H9 (cell line): ENCODE measurements around the gene MEPE. TPM values are rescaled to one million over a fixed set of nuclear protein-coding genes. Genes with fewer than 3 reads are reported as not detected.

Experiments
- DNase-seq: peaks from one replicate; pipeline ENCODE4 v3.0.0-alpha.2; 2017
- H2AFZ ChIP-seq: one replicate; pipeline ENCODE4 v1.6.1; 2013; ENCODE audit warnings: mild to moderate bottlenecking, low read length, control low read depth, moderate library complexity
- H2AK5ac ChIP-seq: 2 replicates; pipeline ENCODE4 v1.6.1; 2013; ENCODE audit warnings: low read length, control low read depth, mixed read lengths; ENCODE audit not compliant: insufficient read length
- H2BK120ac ChIP-seq: one replicate; pipeline ENCODE4 v1.6.1; 2013; ENCODE audit warnings: low read depth, mild to moderate bottlenecking, low read length, control low read depth, inconsistent platforms; ENCODE audit not compliant: poor library complexity, severe bottlenecking
- H2BK12ac ChIP-seq: 2 replicates; pipeline ENCODE4 v1.6.1; 2013; ENCODE audit warnings: low read length, control low read depth, mixed read lengths, low read depth; ENCODE audit not compliant: insufficient read length
- H2BK15ac ChIP-seq: 2 replicates; pipeline ENCODE4 v1.6.1; 2013; ENCODE audit warnings: low read depth, low read length, control low read depth
- H2BK20ac ChIP-seq: one replicate; pipeline ENCODE4 v1.6.1; 2013; ENCODE audit warnings: low read depth, mild to moderate bottlenecking, low read length, control low read depth, inconsistent platforms; ENCODE audit not compliant: poor library complexity, severe bottlenecking
- H2BK5ac ChIP-seq: 2 replicates; pipeline ENCODE4 v1.6.1; 2013; ENCODE audit warnings: low read length, control low read depth, mixed read lengths; ENCODE audit not compliant: insufficient read length
- H3K14ac ChIP-seq: 2 replicates; pipeline ENCODE4 v1.6.1; 2013; ENCODE audit warnings: low read length, control low read depth; ENCODE audit not compliant: insufficient read depth
- H3K18ac ChIP-seq: 2 replicates; pipeline ENCODE4 v1.6.1; 2013; ENCODE audit warnings: low read depth, mild to moderate bottlenecking, mixed read lengths, low read length, control low read depth; ENCODE audit not compliant: insufficient read length
- H3K23ac ChIP-seq: 2 replicates; pipeline ENCODE4 v1.6.1; 2013; ENCODE audit warnings: low read length, control low read depth, mixed read lengths, low read depth; ENCODE audit not compliant: insufficient read length
- H3K23me2 ChIP-seq: 2 replicates; pipeline ENCODE4 v1.6.1; 2013; ENCODE audit warnings: low read depth, mild to moderate bottlenecking, mixed read lengths, low read length, control low read depth; ENCODE audit not compliant: insufficient read length, poor library complexity, severe bottlenecking
- H3K27ac ChIP-seq: 2 replicates; pipeline ENCODE4 v1.5.1; 2013; ENCODE audit warnings: low read length, control low read depth, mixed read lengths, low read depth; ENCODE audit not compliant: insufficient read length
- H3K27me3 ChIP-seq: 2 replicates; pipeline ENCODE4 v1.6.1; 2013; ENCODE audit warnings: low read length, control low read depth, inconsistent platforms; ENCODE audit not compliant: insufficient read depth
- H3K4ac ChIP-seq: 2 replicates; pipeline ENCODE4 v1.6.1; 2013; ENCODE audit warnings: low read depth, mild to moderate bottlenecking, control low read depth, inconsistent platforms, low read length, moderate library complexity
- H3K4me1 ChIP-seq: 2 replicates; pipeline ENCODE4 v1.6.1; 2013; ENCODE audit warnings: low read length, control low read depth, inconsistent platforms; ENCODE audit not compliant: insufficient read depth
- H3K4me2 ChIP-seq: 2 replicates; pipeline ENCODE4 v1.6.1; 2013; ENCODE audit warnings: low read length, control low read depth, mixed read lengths; ENCODE audit not compliant: insufficient read length, insufficient read depth
- H3K56ac ChIP-seq: 2 replicates; pipeline ENCODE4 v1.6.1; 2013; ENCODE audit warnings: low read depth, mild to moderate bottlenecking, mixed read lengths, low read length, control low read depth; ENCODE audit not compliant: insufficient read length
- H3K79me1 ChIP-seq: 2 replicates; pipeline ENCODE4 v1.6.1; 2013; ENCODE audit warnings: low read depth, mild to moderate bottlenecking, moderate library complexity, low read length, control low read depth, inconsistent platforms; ENCODE audit not compliant: insufficient read depth, poor library complexity, severe bottlenecking
- H3K79me2 ChIP-seq: 2 replicates; pipeline ENCODE4 v1.6.1; 2013; ENCODE audit warnings: low read length, control low read depth, inconsistent platforms; ENCODE audit not compliant: insufficient read depth
- H3K9ac ChIP-seq: 2 replicates; pipeline ENCODE4 v1.6.1; 2013; ENCODE audit warnings: low read length, control low read depth, mixed read lengths; ENCODE audit not compliant: insufficient read length; ENCODE audit errors: extremely low read depth
- H3K9me3 ChIP-seq: one replicate; pipeline ENCODE4 v1.6.1; 2013; ENCODE audit warnings: low read depth, low read length, inconsistent platforms; ENCODE audit not compliant: control insufficient read depth
- H3T11ph ChIP-seq: one replicate; pipeline ENCODE4 v1.6.1; 2013; ENCODE audit warnings: mild to moderate bottlenecking, low read length, control low read depth, inconsistent platforms
- H4K20me1 ChIP-seq: one replicate; pipeline ENCODE4 v1.6.1; 2013; ENCODE audit not compliant: control insufficient read depth, insufficient read length, insufficient read depth
- H4K5ac ChIP-seq: 2 replicates; pipeline ENCODE4 v1.6.1; 2013; ENCODE audit warnings: low read depth, mild to moderate bottlenecking, mixed read lengths, low read length, control low read depth; ENCODE audit not compliant: insufficient read length
- H4K8ac ChIP-seq: replicated peaks from 2 replicates; pipeline ENCODE4 v1.6.1; 2013; ENCODE audit warnings: low read length, control low read depth, mixed read lengths, low read depth; ENCODE audit not compliant: insufficient read length
- H4K91ac ChIP-seq: 2 replicates; pipeline ENCODE4 v1.6.1; 2013; ENCODE audit warnings: low read depth, mild to moderate bottlenecking, moderate library complexity, mixed read lengths, low read length, control low read depth; ENCODE audit not compliant: insufficient read length
- H3K27ac Mint-ChIP-seq, 3 experiments: 2 replicates in 2 of 3; 3 replicates in 1 of 3; pipeline ENCODE4 v1.8.0; 2020 to 2021; ENCODE audit warnings: mixed read lengths in 3 of 3, mild to moderate bottlenecking in 1 of 3, moderate library complexity in 1 of 3
- H3K27me3 Mint-ChIP-seq: 2 replicates; pipeline ENCODE4 v1.8.0; 2021; ENCODE audit warnings: low read depth, mild to moderate bottlenecking, moderate library complexity, mixed read lengths
- H3K36me3 Mint-ChIP-seq, 3 experiments: 2 replicates in 2 of 3; 3 replicates in 1 of 3; pipeline ENCODE4 v1.8.0; 2020 to 2021; ENCODE audit warnings: low read depth in 3 of 3, mixed read lengths in 3 of 3; ENCODE audit not compliant: insufficient read depth in 1 of 3
- H3K4me1 Mint-ChIP-seq, 2 experiments: 2 replicates each; pipeline ENCODE4 v1.8.0; 2020; ENCODE audit warnings: mixed read lengths in 2 of 2
- H3K4me3 Mint-ChIP-seq, 2 experiments: 2 replicates in 1 of 2; 3 replicates in 1 of 2; pipeline ENCODE4 v1.8.0; 2020 to 2021; ENCODE audit warnings: mild to moderate bottlenecking in 2 of 2, mixed read lengths in 2 of 2, moderate library complexity in 1 of 2
- H3K9me3 Mint-ChIP-seq, 2 experiments: 2 replicates in 1 of 2; 3 replicates in 1 of 2; pipeline ENCODE4 v1.8.0; 2020; ENCODE audit warnings: mild to moderate bottlenecking in 2 of 2, mixed read lengths in 2 of 2, moderate library complexity in 1 of 2
- CTCF ChIP-seq: fragments of 200-600 bp; sonication (generic); conservative IDR thresholded peaks from 3 replicates; pipeline ENCODE4 v1.8.0; 2021; ENCODE audit warnings: antibody characterized with exemption, mild to moderate bottlenecking
- WGBS: extraction: QIAGEN DNeasy Blood & Tissue Kit; methylation state at CpG from one replicate; pipeline ENCODE4 v1.1.7; 2013; ENCODE audit warnings: missing lambda C conversion rate, low lambda C conversion rate, mixed read lengths; ENCODE audit not compliant: insufficient read length; ENCODE audit errors: extremely low coverage; 5-methylcytosine and 5-hydroxymethylcytosine counted together
- total RNA-seq: library from RNA; stranded (reverse); gene quantifications from 2 replicates; pipeline ENCODE4 v1.2.1, GENCODE V29; 2021

MEPE gene
- total RNA-seq, 1 experiment from 2014 or later: not detected

- Histone ChIP-seq H3T11ph (no peak overlapping the region), H3K56ac (no peak overlapping the region), H3K14ac (no peak overlapping the region), H3K4ac (no peak overlapping the region), H3K27me3 (no peaks in the 10 kb centered on the region), H4K20me1 (no peaks in the 10 kb centered on the region), H2BK20ac (no peak overlapping the region), H4K5ac (no peak overlapping the region), H3K27ac (no peak overlapping the region), H2BK5ac (no peak overlapping the region), H2BK12ac (no peak overlapping the region), H2BK15ac (no peak overlapping the region), H2AFZ (no peak overlapping the region), H3K23me2 (peaks cover 2% of the 10 kb centered on the region), H3K18ac (no peak overlapping the region), H3K4me1 (peaks cover 4% of the 10 kb centered on the region; the same call in 1 of the 2 replicates), H3K9me3 (no peaks in the 10 kb centered on the region), H3K23ac (no peak overlapping the region), H3K79me2 (no peaks in the 10 kb centered on the region), H3K79me1 (no peaks in the 10 kb centered on the region), H3K9ac (no peak overlapping the region), H2BK120ac (no peak overlapping the region), H2AK5ac (no peak overlapping the region), H3K4me2 (no peak overlapping the region), H4K8ac (no peak overlapping the region), H4K91ac (no peak overlapping the region)
- no peak for TF ChIP-seq CTCF
- Mint-ChIP-seq H3K36me3 (no peaks in the 10 kb centered on the region), H3K27me3 (no peaks in the 10 kb centered on the region), H3K27ac (no peak overlapping the region), H3K4me3 (no peak overlapping the region), H3K4me1 (peaks cover 11 to 12% of the 10 kb centered on the region in 2 experiments), H3K9me3 (no peaks in the 10 kb centered on the region)
- WGBS: no CpG with 5 or more reads among the region's 3 CpGs
- no peak for DNase-seq
Measured at GRCh38 chr4:87843936-87844335, 11.2 kb downstream of the MEPE start.
